Naive thymus-derived CD8-positive, alpha-beta T cell (primary cell): ENCODE data around the gene PDIA5. TPM values are rescaled to one million over a fixed set of nuclear protein-coding genes. Genes with fewer than 3 reads are reported as not detected.
A peak's percentile ranks its signal among the peaks of the same experiment; 100 is the strongest.

Experiments
- ATAC-seq, 2 donors: fragments of 150-1000 bp; cut with Tn5 transposase in 1 of 2; sonication (Bioruptor Pico), chemical (Tn5 transposase) in 1 of 2; 1 replicate in 1 of 2; 2 replicates in 1 of 2; pipeline ENCODE4 v1.10.0; 2021; ENCODE audit warnings: mild to moderate bottlenecking in 2 of 2, moderate library complexity in 2 of 2
- POLR2A ChIA-PET: fragments of 350-600 bp; sonication (Branson Sonifier 250); formaldehyde crosslinking; loops from one replicate; lab custom pipeline; 2021; ENCODE audit warnings: antibody characterized with exemption; lab: Charles Lee
- DNase-seq, 10 donors: peaks; one replicate each; pipeline versions ENCODE4 v3.0.0 to v3.0.0-alpha.2; 2020 to 2022
- H3K27ac Mint-ChIP-seq, 10 donors: one replicate each; pipeline ENCODE4 v1.8.0; 2020 to 2022; ENCODE audit warnings: mild to moderate bottlenecking in 10 of 10, mixed read lengths in 10 of 10, moderate library complexity in 4 of 10, inconsistent platforms in 1 of 10
- H3K27me3 Mint-ChIP-seq, 5 donors: one replicate each; pipeline ENCODE4 v1.8.0; 2021 to 2022; ENCODE audit warnings: mixed read lengths in 5 of 5
- H3K36me3 Mint-ChIP-seq, 3 donors: one replicate each; pipeline ENCODE4 v1.8.0; 2020 to 2022; ENCODE audit warnings: mixed read lengths in 3 of 3, mild to moderate bottlenecking in 2 of 3, inconsistent platforms in 1 of 3
- H3K4me1 Mint-ChIP-seq, 4 donors: one replicate each; pipeline ENCODE4 v1.8.0; 2021 to 2022; ENCODE audit warnings: mixed read lengths in 4 of 4
- H3K4me3 Mint-ChIP-seq, 10 donors: one replicate each; pipeline ENCODE4 v1.8.0; 2020 to 2022; ENCODE audit warnings: mild to moderate bottlenecking in 10 of 10, mixed read lengths in 10 of 10, moderate library complexity in 6 of 10, inconsistent platforms in 1 of 10
- H3K9me3 Mint-ChIP-seq, 9 donors: one replicate each; pipeline ENCODE4 v1.8.0; 2020 to 2022; ENCODE audit warnings: mixed read lengths in 9 of 9, mild to moderate bottlenecking in 3 of 9, inconsistent platforms in 1 of 9, moderate library complexity in 1 of 9
- polyA plus RNA-seq, 3 donors: library from polyadenylated mRNA; unstranded; fragments of 300-500 nt; fragmentation: Illumina TruSeq; gene quantifications; one replicate each; pipeline ENCODE4 v1.2.3, GENCODE V29; 2021
- total RNA-seq, 8 experiments: library from RNA in 2 of 8; stranded (reverse) in 2 of 8; gene quantifications; one replicate each; pipeline ENCODE4 v1.2.3 and lab custom pipeline; 2021 to 2026

PDIA5 gene
- total and polyA plus RNA-seq, 5 experiments from 2014 or later: 3.2 to 6.9 (median 5.2) TPM

GRCh38 chr3:123119802-123120201, 53.0 kb downstream of the PDIA5 start:
- no peak overlapping the region for H3K4me3 Mint-ChIP-seq
- ATAC-seq (no peak), DNase-seq (no peak)
- no peaks in the 10 kb centered on the region for H3K9me3 Mint-ChIP-seq
- no peaks in the 10 kb centered on the region for H3K4me1 Mint-ChIP-seq
- H3K36me3 Mint-ChIP-seq: peaks cover 5 to 78% (median 34%) of the 10 kb centered on the region in 3 donors
- no peaks in the 10 kb centered on the region for H3K27me3 Mint-ChIP-seq
- POLR2A ChIA-PET: no interaction called here
- H3K27ac Mint-ChIP-seq: peak overlapping the region in 1 of 10 donors; percentile 22

DNA sequence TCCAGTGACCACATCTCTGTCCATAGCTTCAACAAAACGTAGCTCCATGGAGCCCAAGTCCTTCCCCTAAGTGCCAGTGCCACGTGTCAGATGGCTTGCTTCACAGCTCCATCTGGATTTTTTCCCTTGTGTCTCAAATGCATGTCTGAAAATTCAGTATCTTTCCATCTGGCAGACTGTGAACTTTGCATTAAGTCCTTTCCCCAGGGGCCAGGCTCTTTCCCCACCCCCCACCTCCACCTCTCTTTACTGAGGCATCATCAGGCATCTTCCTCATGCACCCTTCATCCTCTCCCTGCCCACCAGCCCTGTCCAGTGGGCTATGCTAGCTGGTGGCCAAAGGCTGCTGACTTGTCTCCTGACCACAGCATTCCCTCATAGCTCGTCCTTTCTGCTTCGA, 53.7 kb downstream of the PDIA5 start:
- no peak overlapping the region for H3K4me3 Mint-ChIP-seq
- peaks cover 5 to 77% (median 39%) of the 10 kb centered on the region in 3 donors for H3K36me3 Mint-ChIP-seq
- H3K27ac Mint-ChIP-seq: no peak overlapping the region
- H3K27me3 Mint-ChIP-seq: no peaks in the 10 kb centered on the region
- DNase-seq (no peak), ATAC-seq (no peak)
- H3K9me3 Mint-ChIP-seq: no peaks in the 10 kb centered on the region
- POLR2A ChIA-PET: no interaction called here
- H3K4me1 Mint-ChIP-seq: no peaks in the 10 kb centered on the region

DNA sequence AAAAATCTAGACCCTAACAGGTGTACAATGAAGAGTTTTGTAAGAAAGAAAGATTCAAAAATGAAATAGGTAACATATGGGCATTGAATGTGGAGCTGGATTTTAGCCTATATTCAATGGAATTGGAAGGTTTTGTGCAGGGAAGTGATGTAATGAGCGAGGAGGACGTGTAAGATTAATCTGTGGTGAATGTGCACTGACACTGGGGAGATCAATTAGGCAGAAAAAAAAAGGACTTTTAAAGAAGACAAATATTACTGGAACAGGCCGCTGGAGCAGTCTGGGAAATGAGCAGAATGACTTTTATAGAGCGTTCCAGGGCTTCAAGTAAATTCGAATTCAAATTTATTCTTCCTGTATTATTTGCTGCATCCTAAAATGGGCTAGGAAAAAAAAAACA, 55.2 kb downstream of the PDIA5 start:
- no peak for DNase-seq
- H3K4me3 Mint-ChIP-seq: no peak overlapping the region
- no peaks in the 10 kb centered on the region for H3K4me1 Mint-ChIP-seq
- no peak overlapping the region for H3K27ac Mint-ChIP-seq
- POLR2A ChIA-PET: no interaction called here
- H3K27me3 Mint-ChIP-seq: no peaks in the 10 kb centered on the region
- no peak for ATAC-seq
- H3K36me3 Mint-ChIP-seq: peaks cover 5 to 73% (median 32%) of the 10 kb centered on the region in 3 donors
- no peaks in the 10 kb centered on the region for H3K9me3 Mint-ChIP-seq

DNA sequence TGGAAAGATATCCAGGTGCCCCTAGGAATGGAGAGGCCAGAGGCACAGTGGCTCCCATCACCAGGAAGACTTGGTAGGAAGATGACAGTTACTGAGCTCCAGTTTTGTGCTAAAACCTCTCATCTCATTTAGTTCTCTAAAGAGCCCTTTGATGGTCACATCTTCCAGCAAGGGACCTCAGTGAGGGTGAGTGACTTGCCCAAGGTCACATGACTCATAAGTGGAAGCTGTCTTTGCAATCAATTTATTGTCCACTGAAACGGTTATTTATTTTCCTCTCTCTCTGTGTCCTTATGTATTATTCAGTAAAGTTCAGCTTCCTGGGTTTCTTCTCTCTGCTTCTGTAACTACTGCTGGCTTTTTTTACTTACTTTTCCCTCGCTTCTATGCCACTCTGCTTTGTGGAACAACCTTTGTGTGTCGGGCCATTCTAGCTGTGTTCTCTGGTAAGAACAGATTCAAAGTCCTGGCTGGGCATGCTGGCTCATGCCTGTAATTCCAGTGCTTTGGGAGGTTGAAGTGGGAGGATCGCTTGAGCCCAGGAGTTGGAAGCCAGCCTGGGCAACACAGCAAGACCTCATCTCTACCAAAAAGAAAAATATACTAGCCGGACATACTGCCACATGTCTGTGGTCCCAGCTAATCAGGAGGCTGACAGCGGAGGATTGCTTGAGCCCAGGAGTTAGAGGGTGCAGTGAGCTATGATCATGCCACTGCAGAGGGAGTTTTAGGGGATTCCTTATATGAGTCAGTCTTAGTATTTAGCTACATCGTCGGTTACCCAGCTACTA, 55.9 kb downstream of the PDIA5 start:
- H3K36me3 Mint-ChIP-seq: peaks cover 5 to 70% (median 31%) of the 10 kb centered on the region in 3 donors
- POLR2A ChIA-PET: no interaction called here
- H3K9me3 Mint-ChIP-seq: no peaks in the 10 kb centered on the region
- H3K4me1 Mint-ChIP-seq: no peaks in the 10 kb centered on the region
- ATAC-seq (no peak), DNase-seq (no peak)
- H3K27ac Mint-ChIP-seq: no peak overlapping the region
- no peak overlapping the region for H3K4me3 Mint-ChIP-seq
- H3K27me3 Mint-ChIP-seq: no peaks in the 10 kb centered on the region

GRCh38 chr3:123123716-123124616, 57.1 kb downstream of the PDIA5 start:
- no peaks in the 10 kb centered on the region for H3K27me3 Mint-ChIP-seq
- H3K4me3 Mint-ChIP-seq: no peak overlapping the region
- peaks cover 7 to 70% (median 28%) of the 10 kb centered on the region in 3 donors for H3K36me3 Mint-ChIP-seq
- no peaks in the 10 kb centered on the region for H3K9me3 Mint-ChIP-seq
- ATAC-seq: no peak
- POLR2A ChIA-PET: no interaction called here
- DNase-seq: no peak
- no peak overlapping the region for H3K27ac Mint-ChIP-seq
- H3K4me1 Mint-ChIP-seq: no peaks in the 10 kb centered on the region

GRCh38 chr3:123124971-123125370, 58.1 kb downstream of the PDIA5 start:
- H3K27me3 Mint-ChIP-seq: no peaks in the 10 kb centered on the region
- no peak overlapping the region for H3K4me3 Mint-ChIP-seq
- no peaks in the 10 kb centered on the region for H3K9me3 Mint-ChIP-seq
- POLR2A ChIA-PET: no interaction called here
- H3K36me3 Mint-ChIP-seq: peaks cover 9 to 71% (median 32%) of the 10 kb centered on the region in 3 donors
- no peaks in the 10 kb centered on the region for H3K4me1 Mint-ChIP-seq
- no peak overlapping the region for H3K27ac Mint-ChIP-seq
- ATAC-seq: no peak
- no peak for DNase-seq

DNA sequence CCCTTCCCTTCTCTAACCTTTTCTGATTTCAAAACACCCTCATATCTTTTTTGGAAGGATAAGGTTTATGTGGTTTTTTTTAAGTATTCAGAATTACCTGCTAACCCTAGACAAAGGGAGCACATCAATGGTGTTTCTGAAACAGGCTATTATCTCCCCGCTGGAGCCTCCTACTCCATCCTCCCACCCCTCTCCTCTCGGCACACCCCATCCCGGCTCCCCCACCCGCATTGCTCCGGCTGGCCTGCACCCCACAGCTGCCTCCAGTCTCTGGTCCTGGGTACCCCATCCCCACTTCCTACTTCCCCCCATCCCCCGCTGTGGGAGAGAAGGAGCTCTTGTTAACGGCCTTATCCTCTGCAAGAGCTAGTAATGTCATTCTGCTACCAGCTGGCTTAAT, 59.2 kb downstream of the PDIA5 start:
- H3K4me3 Mint-ChIP-seq: no peak overlapping the region
- POLR2A ChIA-PET: no interaction called here
- H3K27ac Mint-ChIP-seq: no peak overlapping the region
- H3K27me3 Mint-ChIP-seq: no peaks in the 10 kb centered on the region
- peaks cover 9 to 70% (median 36%) of the 10 kb centered on the region in 3 donors for H3K36me3 Mint-ChIP-seq
- no peaks in the 10 kb centered on the region for H3K4me1 Mint-ChIP-seq
- DNase-seq (no peak), ATAC-seq (no peak)
- no peaks in the 10 kb centered on the region for H3K9me3 Mint-ChIP-seq

- no peaks in the 10 kb centered on the region for H3K9me3 Mint-ChIP-seq
- no peaks in the 10 kb centered on the region for H3K27me3 Mint-ChIP-seq
- H3K4me3 Mint-ChIP-seq: no peak overlapping the region
- H3K27ac Mint-ChIP-seq: no peak overlapping the region
- DNase-seq (no peak), ATAC-seq (no peak)
- POLR2A ChIA-PET: no interaction called here
- no peaks in the 10 kb centered on the region for H3K4me1 Mint-ChIP-seq
- H3K36me3 Mint-ChIP-seq: peaks cover 9 to 66% (median 36%) of the 10 kb centered on the region in 3 donors
These were observed 59.8 kb downstream of the PDIA5 start for GRCh38 chr3:123126653-123127052.

DNA sequence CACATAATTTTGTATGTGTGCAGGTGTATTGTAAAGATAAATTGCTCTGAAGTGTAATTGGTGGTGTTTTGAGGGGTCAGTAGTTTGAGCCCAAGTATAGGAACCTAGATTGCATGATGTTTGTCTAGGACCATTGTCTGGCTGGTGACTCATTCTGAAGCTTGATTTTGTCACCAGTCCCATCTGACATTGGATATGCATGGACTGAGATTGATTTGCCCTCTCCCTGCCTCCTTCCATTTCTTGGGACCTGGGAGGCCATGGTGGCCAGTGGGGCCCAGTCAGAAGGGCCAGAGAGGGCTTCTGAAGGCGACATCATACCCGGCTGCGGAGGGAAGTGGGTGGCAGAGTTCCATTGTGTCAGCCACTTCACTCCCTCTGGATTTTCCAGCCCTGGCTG, 62.3 kb downstream of the PDIA5 start:
- no peak for ATAC-seq
- H3K4me1 Mint-ChIP-seq: no peaks in the 10 kb centered on the region
- H3K4me3 Mint-ChIP-seq: no peak overlapping the region

DNA sequence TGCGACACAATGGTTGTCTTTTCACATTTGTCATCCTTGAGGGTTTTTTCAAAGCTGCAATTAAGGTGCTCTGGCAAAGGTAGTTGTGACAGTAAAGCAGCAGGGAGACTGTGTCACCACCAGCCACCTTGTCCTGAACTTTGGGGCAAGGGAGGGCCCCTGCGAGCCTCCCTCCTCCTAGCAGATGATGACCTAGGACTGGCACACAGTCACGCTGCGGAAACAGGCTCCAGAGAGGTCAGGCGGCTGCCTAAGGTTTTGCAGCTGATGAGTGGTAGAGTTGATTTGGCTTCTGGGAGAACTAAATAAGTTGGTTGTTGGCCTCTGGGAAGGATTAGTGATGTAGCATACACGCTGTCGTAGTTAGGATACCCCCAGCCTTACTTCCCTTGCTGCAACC, 62.7 kb downstream of the PDIA5 start:
- H3K27me3 Mint-ChIP-seq: no peaks in the 10 kb centered on the region
- POLR2A ChIA-PET: no interaction called here
- peaks cover 4 to 57% (median 26%) of the 10 kb centered on the region in 3 donors for H3K36me3 Mint-ChIP-seq
- ATAC-seq (no peak), DNase-seq (no peak)
- no peaks in the 10 kb centered on the region for H3K4me1 Mint-ChIP-seq
- H3K27ac Mint-ChIP-seq: no peak overlapping the region
- H3K4me3 Mint-ChIP-seq: no peak overlapping the region
- no peaks in the 10 kb centered on the region for H3K9me3 Mint-ChIP-seq

More for the DNA sequence above, 62.3 kb downstream of the PDIA5 start:
- Mint-ChIP-seq H3K9me3 (no peaks in the 10 kb centered on the region), H3K36me3 (peaks cover 4 to 57% (median 30%) of the 10 kb centered on the region in 3 donors), H3K27ac (no peak overlapping the region), H3K27me3 (no peaks in the 10 kb centered on the region)
- POLR2A ChIA-PET: no interaction called here
- no peak for DNase-seq

DNA sequence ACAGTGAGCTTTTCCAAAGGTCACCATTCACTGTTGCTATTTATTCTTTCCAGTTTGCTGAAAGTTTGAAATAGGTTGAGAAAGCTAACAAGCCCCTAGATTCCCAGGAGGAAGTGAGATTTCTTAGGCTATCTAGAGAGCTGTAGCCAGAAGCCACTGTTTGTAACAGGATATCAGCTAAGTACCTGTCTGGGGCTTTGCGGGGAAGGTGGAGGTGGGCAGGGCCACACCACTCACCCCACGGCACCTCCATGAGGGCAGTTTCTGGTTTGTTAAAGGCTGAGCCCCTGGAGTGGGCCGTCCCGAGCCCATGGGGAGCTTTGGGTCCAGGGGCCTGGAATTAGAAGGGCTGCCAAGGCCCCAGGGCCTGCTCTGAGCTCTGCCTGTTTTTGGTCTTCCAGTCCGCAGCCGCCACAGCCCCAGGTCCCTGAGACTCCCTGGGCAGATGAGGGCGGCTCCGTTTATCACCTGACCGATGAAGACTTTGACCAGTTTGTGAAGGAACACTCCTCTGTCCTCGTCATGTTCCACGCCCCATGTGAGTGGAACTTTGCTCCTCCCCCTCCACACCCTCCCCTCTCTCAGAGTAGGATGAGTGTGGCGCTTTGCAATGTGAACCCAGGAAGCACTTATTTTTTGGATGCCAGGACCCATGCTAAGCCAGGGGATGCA, 63.4 kb downstream of the PDIA5 start:
- no peaks in the 10 kb centered on the region for H3K27me3 Mint-ChIP-seq
- peak overlapping the region in 1 of 10 donors; percentile 41 for H3K27ac Mint-ChIP-seq
- POLR2A ChIA-PET: no interaction called here
- DNase-seq: no peak
- ATAC-seq: no peak
- no peaks in the 10 kb centered on the region for H3K4me1 Mint-ChIP-seq
- H3K36me3 Mint-ChIP-seq: peaks cover 4 to 55% (median 19%) of the 10 kb centered on the region in 3 donors
- no peak overlapping the region for H3K4me3 Mint-ChIP-seq
- H3K9me3 Mint-ChIP-seq: no peaks in the 10 kb centered on the region

DNA sequence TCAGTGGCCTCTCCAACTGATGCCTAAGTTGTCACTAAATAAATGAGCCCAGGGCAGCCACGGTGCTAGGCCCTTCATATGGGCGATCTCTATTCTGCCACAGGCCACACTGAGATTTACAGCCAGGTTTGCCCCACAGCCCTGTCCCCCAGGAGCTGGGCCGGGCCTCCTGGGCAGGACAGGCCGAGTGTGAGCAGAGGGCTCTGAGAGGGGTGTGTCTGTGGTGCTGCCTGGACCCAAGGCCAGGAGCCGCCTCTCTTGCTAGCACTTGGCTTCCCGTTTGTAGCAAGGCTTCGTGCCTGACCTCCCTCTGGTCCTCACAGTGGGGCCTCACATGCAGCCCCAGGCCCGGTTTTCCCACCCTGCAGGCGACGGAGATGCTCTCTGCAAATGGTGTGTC, 67.8 kb downstream of the PDIA5 start:
- no peak overlapping the region for H3K27ac Mint-ChIP-seq
- H3K36me3 Mint-ChIP-seq: peaks cover 0 to 44% (median 6%) of the 10 kb centered on the region in 3 donors
- no peak for DNase-seq
- no peak for ATAC-seq
- POLR2A ChIA-PET: no interaction called here
- no peak overlapping the region for H3K4me3 Mint-ChIP-seq
- H3K4me1 Mint-ChIP-seq: peaks cover 0 to under 1% (median 0%) of the 10 kb centered on the region in 4 donors
- H3K9me3 Mint-ChIP-seq: no peaks in the 10 kb centered on the region
- H3K27me3 Mint-ChIP-seq: no peaks in the 10 kb centered on the region

DNA sequence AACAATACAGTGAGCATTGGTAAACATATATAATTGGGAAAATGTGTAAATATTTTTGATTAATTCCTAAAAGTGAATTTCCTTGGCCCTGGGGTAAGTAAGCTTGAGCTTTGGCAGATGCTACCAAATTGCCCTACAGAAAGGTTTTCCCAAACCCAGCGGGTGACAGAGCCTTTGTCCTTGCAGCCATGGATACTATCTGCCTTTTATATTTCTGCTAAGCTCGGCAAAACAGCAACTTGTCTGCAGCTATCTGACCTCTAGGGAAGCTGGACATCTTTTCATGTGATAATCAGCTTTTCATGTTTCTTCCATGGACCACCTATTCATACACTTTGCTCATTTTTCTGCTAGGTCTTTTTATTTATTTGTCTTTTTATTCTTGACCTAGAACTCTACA, 70.2 kb downstream of the PDIA5 start:
- H3K9me3 Mint-ChIP-seq: no peaks in the 10 kb centered on the region
- H3K27me3 Mint-ChIP-seq: no peaks in the 10 kb centered on the region
- DNase-seq (no peak), ATAC-seq (no peak)
- H3K36me3 Mint-ChIP-seq: peaks cover 0 to 38% (median 0%) of the 10 kb centered on the region in 3 donors
- POLR2A ChIA-PET: no interaction called here
- no peak overlapping the region for H3K4me3 Mint-ChIP-seq
- no peak overlapping the region for H3K27ac Mint-ChIP-seq
- peaks cover 0 to 3% (median 0%) of the 10 kb centered on the region in 4 donors for H3K4me1 Mint-ChIP-seq
